NK-92 (cell line): Measurements from ENCODE around the gene SMARCC2.
"Not testable (repeated sequence)": the region's sequence is repeated elsewhere in the genome, so short reads cannot be mapped to it uniquely, and the experiment has no call there.

Experiments used
- DNase-seq: peaks from one replicate; lab custom pipeline; 2025; ENCODE audit not compliant: unreplicated experiment; lab: John Stamatoyannopoulos, UW

Gene SMARCC2

GRCh38 chr12:56126732-56127239 lies 62.5 kb downstream of the SMARCC2 start:
- no peak for DNase-seq

GRCh38 chr12:56124133-56124532 lies 65.2 kb downstream of the SMARCC2 start:
- no peak for DNase-seq

- no peak for DNase-seq
These were observed 66.6 kb downstream of the SMARCC2 start for GRCh38 chr12:56122637-56123036.

DNA sequence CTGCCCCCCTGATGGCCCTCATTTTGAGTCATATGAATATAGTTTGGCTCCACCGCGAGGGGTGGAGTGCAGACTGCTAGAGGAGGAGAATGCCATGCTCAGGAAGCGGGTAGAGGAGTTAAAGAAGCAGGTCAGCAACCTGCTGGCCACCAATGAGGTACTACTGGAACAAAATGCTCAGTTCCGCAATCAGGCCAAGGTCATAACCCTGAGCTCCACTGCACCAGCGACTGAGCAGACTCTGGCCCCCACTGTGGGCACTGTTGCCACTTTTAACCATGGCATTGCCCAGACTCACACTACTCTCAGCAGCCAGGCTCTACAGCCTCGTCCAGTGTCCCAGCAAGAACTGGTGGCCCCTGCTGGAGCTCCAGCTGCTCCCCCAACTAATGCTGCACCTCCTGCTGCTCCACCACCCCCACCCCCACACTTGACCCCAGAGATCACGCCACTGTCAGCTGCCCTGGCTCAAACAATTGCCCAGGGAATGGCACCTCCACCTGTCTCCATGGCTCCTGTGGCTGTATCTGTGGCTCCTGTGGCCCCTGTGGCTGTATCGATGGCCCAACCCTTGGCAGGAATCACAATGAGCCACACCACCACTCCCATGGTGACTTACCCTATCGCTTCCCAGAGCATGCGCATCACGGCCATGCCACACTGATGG lies 67.9 kb downstream of the SMARCC2 start:
- DNase-seq = no peak

GRCh38 chr12:56120158-56120846 lies 69.0 kb downstream of the SMARCC2 start:
- no peak for DNase-seq

GRCh38 chr12:56119361-56119796 lies 69.9 kb downstream of the SMARCC2 start:
- DNase-seq = no peak

DNA sequence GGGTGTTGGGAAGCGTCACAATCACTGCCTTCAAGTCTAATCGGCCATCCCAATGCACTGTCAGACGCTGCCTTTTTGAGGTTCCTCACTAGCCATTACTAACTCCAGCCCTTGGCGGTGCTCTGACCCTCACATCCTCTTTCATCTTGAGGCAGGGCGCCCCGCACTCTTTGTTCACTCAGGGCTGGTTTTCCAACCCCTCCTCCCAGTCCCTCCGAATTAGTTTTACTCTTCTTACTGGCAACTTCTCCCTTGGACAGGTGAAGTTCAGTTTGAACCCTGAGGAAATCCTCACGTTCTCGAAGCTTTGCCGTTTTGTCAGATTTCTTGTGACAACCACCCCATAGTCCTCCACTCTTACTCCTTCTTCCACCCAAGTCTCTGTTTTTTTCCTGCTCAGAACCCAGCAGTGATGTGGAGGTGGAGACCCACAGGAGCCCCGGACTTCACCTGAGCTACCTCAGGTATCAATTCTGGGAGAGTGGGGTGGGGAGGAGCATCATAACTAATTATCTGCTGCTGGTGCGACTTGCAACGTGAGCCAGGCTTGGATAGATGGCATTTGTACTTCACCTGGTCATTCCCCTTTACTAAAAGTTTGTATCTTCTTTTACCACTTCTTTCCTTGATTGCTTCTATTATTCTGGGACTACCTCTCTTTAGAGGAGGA lies 70.5 kb downstream of the SMARCC2 start:
- no peak for DNase-seq

DNA sequence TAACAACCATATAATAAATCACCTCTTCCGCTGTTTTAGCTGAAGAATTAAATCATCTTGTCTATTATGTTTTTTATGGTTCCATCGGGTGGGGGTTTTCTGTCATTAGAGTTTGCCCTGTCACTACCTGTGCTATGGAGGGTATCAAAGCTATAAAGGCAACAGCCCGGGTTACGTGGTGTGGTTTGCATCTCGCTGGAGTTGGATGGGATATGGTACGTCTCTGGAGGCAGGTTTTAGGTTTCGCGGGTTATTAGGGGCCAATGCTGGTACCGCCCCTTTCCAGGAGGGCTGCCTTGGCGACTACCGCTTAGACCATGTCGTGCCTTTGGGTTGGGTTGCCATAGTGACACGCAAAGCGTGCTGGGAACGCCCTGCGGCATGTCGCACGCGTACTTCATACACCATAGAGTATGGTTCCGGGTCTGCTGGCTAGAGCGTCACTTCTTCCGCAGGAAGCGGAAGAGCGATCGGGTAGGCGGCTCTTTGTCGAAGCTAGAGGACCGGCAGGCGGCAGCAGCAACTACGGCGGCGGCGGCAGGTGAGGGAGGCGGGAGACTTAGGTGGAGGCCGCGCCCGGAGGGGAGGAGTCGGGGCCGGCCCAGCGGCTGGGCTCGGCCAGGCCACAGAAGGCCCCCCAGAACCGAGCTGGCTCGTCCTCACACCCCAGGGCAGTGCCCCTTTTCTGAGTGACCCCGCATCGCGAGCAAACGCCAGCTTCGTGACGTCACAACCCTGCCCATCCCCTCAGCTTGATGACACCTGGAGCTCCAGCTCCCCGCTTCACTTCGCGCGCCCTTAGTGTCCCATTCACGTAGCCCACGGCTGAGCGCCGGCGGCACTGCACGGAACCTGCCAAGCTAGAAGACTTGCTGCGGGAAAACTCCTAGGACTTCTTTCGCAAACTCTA lies 71.2 kb downstream of the SMARCC2 start, which contains the start of gene ZC3H10:
Gene ZC3H10, plus strand, starts transcription at position 489 of the 910 bp plus-strand sequence. CDS start 2,297 bp downstream, outside the sequence.
- peak; percentile 73 for DNase-seq

GRCh38 chr12:56117082-56117706 lies 72.1 kb downstream of the SMARCC2 start:
- DNase-seq = not testable (repeated sequence)

- peak; percentile 59 for DNase-seq
These were observed 72.8 kb downstream of the SMARCC2 start, which contains the start of gene RPL41 for GRCh38 chr12:56116267-56117081. Gene RPL41, plus strand, starts transcription at chr12:56116633.

- no peak for DNase-seq
These were observed 74.0 kb downstream of the SMARCC2 start for GRCh38 chr12:56115329-56115728.

- DNase-seq = no peak
These were observed 75.2 kb downstream of the SMARCC2 start for GRCh38 chr12:56114084-56114483.
